Lower leg skin (tissue), 3 donors: ENCODE data around the gene PHLPP1.

ENCODE experiments used
- CTCF ChIP-seq, 3 donors: fragments of 450-650 bp; IDR thresholded peaks; one replicate each; pipeline ENCODE4 v1.5.1; 2016; ENCODE audit warnings: antibody characterized with exemption in 3 of 3, mild to moderate bottlenecking in 3 of 3, moderate library complexity in 2 of 3
- POLR2A ChIP-seq, 2 donors: fragments of 450-650 bp; IDR thresholded peaks; one replicate each; pipeline ENCODE4 v1.6.1; 2016 to 2017; ENCODE audit warnings: antibody characterized with exemption in 2 of 2, mild to moderate bottlenecking in 1 of 2, moderate library complexity in 1 of 2

- TF ChIP-seq CTCF (IDR thresholded peaks at IDR 0.05) = no peak
- no peak for TF ChIP-seq POLR2A (IDR thresholded peaks at IDR 0.05)
These were observed 141.0 kb downstream of the PHLPP1 start for GRCh38 chr18:62856294-62856693.
